Neural cell (in vitro differentiated cells): ENCODE data around the gene RUNX1.

Experiments used
- CTCF ChIP-seq: fragments of 450-650 bp; IDR thresholded peaks from 2 replicates; pipeline ENCODE4 v1.5.1; 2014; ENCODE audit warnings: antibody characterized with exemption, mild to moderate bottlenecking, moderate library complexity; ENCODE audit not compliant: poor library complexity, severe bottlenecking
- EP300 ChIP-seq: fragments of 450-650 bp; conservative IDR thresholded peaks from 2 replicates; pipeline ENCODE4 v1.6.1; 2014; ENCODE audit warnings: antibody characterized with exemption, mild to moderate bottlenecking, moderate library complexity; ENCODE audit not compliant: poor library complexity, severe bottlenecking
- EZH2 ChIP-seq: fragments of 200-600, 300-800 bp; shearing (Covaris generic), sonication (generic); IDR thresholded peaks from 2 replicates; pipeline ENCODE4 v1.6.1; 2014; ENCODE audit warnings: antibody characterized with exemption, low read length, borderline replicate concordance, mild to moderate bottlenecking; ENCODE audit not compliant: insufficient read depth, poor library complexity, severe bottlenecking
- POLR2AphosphoS5 ChIP-seq: IDR thresholded peaks from 2 replicates; pipeline ENCODE4 v1.6.1; 2012
- RAD21 ChIP-seq: fragments of 450-650 bp; conservative IDR thresholded peaks from 2 replicates; pipeline ENCODE4 v1.6.1; 2014; ENCODE audit warnings: antibody characterized with exemption, mild to moderate bottlenecking, moderate library complexity
- SMC3 ChIP-seq: fragments of 450-650 bp; conservative IDR thresholded peaks from 2 replicates; pipeline ENCODE4 v1.6.1; 2014; ENCODE audit warnings: antibody characterized with exemption, mild to moderate bottlenecking, moderate library complexity; ENCODE audit not compliant: poor library complexity
- TAF1 ChIP-seq: IDR thresholded peaks from 2 replicates; pipeline ENCODE4 v1.6.1; 2012; ENCODE audit warnings: low read depth

GRCh38 chr21:34883491-34884271, 165.4 kb downstream of the RUNX1 start:
- no peak for TF ChIP-seq CTCF
- TF ChIP-seq EP300 = no peak
- TF ChIP-seq EZH2 = no peak
- TF ChIP-seq TAF1 = no peak
- no peak for TF ChIP-seq POLR2AphosphoS5
- TF ChIP-seq RAD21 = no peak
- TF ChIP-seq SMC3 = no peak
